ENCODE data around the gene ZNF287.
"Not testable (repeated sequence)": the region's sequence is repeated elsewhere in the genome, so short reads cannot be mapped to it uniquely, and the experiment has no call there.

ZNF287 gene

GRCh38 chr17:16568541-16569357, at the start of gene ZNF287:
ZNF287 (minus strand) TSS chr17:16569204; CDS start chr17:16567731, 1,473 bp downstream.
- peak; percentile 69 for DNase-seq

- DNase-seq, result no peak
These were observed 48.6 kb upstream of the ZNF287 start for GRCh38 chr17:16617481-16618060.

DNA sequence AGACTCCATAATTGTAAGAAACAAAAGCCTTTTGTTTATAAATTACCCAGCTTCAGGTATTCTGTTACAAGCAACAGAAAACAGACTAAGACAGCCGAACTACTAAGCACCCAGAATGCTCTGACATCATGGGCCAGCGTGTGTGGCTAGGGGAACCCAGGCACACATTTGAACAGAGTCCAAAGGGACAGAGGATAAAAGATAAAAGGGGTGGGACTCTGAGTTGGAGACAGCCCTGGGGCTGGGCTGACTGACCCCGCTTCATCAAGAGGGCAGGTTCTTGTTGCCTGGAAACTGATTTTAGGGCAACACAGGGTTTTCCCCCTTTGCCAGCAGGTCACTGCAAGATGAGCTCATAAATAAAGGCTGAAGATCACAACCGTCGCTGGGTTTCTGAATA, 30.5 kb upstream of the ZNF287 start:
- DNase-seq, result no peak

DNA sequence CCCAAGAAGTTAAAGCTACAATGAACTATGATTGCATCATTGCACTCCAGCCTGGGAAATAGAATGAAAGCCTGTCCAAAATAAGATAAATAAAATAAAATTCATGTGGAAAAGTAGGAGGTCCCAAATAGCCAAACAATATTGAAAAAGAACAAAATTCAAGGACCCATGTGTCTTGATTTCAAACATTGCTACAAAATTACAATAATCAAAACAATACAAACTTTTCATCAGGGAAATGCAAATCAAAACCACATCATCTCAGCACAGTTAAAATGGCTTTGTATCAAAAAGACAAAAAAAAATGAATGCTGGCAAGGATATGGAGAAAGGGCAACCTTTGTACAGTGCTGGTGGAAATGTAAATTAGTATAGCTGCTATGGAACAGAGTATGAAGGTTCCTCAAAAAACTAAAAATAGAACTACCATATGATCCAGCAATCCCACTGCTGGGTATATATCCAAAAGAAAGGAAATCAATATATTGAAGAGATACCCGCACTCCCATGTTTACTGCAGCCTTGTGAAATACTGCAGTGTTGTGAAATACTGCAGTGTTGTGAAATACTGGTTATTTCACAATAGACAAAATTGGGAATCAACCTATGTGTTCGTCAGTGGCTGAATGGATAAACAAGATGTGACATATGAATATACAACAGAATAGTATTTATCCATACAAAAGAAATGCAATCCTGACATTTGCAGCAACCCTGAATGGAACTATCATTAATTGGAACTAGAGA, 24.5 kb upstream of the ZNF287 start:
- DNase-seq, result no peak

- DNase-seq, result peak; percentile 35
These were observed 20.3 kb upstream of the ZNF287 start for GRCh38 chr17:16589097-16589969.

DNA sequence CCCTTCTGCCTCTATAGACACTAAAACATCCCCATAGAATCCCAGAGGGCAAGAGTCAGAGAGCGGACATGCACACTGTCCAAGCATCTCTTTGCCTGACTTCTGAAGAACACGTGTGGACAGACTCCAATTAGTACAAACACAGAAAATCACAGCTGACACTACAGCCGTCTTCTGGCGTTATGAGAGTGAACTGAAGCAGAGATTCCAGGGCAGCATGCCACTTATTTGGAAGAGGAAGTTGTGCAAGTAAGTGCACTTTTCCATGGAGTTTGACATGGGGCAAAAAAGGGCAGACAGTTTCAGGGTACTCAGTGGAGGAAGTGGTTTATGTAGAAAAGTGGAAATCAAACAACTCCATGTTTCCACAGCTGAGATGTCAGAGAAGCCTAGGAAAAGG, 16.8 kb upstream of the ZNF287 start:
- no peak for DNase-seq

- DNase-seq, result peak; percentile 55
These were observed 15.4 kb upstream of the ZNF287 start for GRCh38 chr17:16584273-16584995.

GRCh38 chr17:16583781-16584180, 14.8 kb upstream of the ZNF287 start:
- DNase-seq, result no peak

DNA sequence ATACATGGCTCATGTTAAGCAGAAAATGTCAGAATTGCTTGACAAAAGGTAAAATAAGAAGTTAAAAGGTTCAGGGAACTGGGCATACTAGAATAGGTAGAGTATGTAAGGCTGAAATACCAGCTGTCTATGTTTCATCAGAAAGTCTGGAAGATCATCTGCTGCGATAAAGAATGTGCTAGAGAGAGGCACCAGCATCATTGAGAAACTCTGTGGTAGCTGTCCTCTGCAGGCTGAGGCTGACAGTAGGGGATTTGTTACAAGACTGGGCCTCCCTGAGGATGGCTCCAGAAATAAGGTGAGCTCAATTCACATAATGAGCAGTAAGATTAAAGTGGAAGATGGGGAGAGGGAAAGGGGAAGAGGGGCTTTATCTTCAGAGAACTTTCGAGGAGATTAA, 4.5 kb upstream of the ZNF287 start:
- no peak for DNase-seq

DNA sequence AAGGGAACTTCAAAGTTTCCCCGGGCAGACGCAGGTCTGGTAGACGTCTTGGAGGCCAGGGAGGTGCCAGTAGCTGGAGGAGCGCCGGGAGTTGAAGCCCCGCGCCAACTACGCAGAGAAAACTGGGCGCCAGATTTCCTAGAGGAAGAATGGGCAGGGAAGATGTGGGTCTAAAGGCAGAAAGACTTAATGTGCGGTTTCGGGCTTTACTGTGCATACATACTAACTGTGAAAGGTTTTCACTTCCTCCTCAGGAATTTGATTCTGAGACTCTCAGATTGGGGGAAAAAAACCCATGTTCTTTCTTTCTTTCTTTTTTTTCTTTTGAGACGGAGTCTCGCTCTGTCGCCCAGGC, 331 bp upstream of the ZNF287 start:
- DNase-seq, result no peak

- no peak for DNase-seq
These were observed 16.4 kb downstream of the ZNF287 start for GRCh38 chr17:16552637-16553045.

DNA sequence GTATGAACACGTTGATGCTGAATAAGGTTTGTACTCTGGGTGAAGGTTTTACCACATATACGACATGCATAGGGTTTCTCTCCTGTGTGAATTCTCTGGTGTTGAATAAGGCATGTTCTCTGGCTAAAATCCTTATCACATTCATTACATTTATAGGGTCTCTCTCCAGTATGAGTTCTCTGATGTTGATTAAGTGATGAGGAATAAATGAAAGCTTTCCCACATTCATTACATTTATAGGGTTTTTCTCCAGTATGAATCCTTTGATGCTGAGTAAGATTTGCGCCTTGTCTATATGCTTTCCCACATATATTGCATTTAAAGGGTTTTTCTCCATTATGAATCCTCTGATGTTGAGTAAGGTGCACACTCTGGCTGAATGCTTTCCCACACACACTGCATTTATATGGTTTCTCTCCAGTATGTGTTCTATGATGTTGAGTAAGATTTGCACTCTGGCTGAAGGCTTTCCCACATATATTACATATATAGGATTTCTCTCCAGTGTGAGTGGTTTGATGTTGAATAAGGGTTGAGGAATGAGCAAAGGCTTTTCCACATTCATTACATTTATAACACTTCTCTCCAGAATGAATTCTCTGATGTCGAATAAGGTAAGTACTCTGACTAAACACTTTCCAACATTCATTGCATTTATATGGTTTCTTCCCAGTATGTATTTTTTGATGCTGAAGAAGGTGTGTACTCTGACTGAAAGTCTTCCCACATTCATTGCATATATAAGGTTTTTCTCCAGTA, 16.9 kb downstream of the ZNF287 start:
- no peak for DNase-seq

DNA sequence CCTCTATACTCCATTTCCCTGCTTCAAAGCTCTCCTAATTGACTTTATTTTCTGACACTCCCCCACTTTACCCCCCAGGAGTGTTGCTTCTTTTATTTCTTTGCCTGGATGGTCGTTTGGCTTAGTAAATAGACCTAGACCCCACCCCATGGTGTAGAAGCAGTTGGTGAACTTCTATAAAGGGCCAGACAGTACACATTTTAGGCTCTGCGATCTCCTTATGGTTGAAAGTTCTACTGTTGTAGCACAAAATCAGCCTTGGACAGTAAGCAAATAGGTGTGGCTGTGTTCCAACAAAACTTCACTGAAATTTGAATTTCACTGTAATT, 31.9 kb downstream of the ZNF287 start:
- no peak for DNase-seq

- no peak for DNase-seq
These were observed 34.8 kb downstream of the ZNF287 start for GRCh38 chr17:16534236-16534635.

- no peak for DNase-seq
These were observed 39.1 kb downstream of the ZNF287 start for GRCh38 chr17:16529906-16530305.

DNA sequence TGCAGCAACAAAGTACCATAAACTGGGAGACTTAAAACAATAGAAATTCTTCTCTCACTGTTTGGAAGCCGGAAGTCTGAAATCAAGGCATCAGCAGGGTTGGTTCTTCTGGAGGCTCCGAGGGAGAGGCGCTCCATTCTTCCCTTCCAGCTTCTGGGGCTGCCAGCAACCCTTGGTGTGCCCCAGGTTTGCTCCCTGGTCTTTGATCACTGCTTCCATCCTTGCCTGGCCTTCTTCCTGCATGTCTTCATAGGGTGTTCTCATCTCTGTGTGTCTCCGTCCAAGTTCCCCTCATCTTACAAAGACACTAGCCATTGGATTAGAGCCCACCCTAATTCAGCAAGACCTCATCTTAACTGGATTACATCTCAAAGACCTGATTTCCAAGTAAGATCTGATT, 41.7 kb downstream of the ZNF287 start:
- no peak for DNase-seq

DNA sequence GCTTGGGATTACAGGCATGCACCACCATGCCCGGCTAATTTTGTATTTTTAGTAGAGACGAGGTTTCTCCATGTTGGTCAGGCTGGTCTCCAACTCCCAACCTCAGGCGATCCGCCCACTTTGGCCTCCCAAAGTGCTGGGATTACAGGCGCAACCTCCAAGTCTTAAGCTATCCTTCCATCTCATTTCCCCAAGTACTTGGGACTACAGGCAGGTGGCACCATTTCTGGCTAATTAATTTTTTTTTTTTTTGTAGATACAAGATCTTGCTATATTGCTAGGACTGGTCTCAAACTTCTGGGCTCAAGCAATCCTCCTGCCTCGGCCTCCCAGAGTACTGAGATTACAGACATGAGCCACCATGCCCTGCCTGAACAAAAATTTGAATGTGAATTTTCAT, 43.4 kb downstream of the ZNF287 start:
- DNase-seq, result not testable (repeated sequence)

- peak; percentile 36 for DNase-seq
These were observed 47.8 kb downstream of the ZNF287 start for GRCh38 chr17:16521070-16521727.

- no peak for DNase-seq
These were observed 50.0 kb downstream of the ZNF287 start for GRCh38 chr17:16519021-16519420.

GRCh38 chr17:16517477-16517876, 51.5 kb downstream of the ZNF287 start:
- no peak for DNase-seq

DNA sequence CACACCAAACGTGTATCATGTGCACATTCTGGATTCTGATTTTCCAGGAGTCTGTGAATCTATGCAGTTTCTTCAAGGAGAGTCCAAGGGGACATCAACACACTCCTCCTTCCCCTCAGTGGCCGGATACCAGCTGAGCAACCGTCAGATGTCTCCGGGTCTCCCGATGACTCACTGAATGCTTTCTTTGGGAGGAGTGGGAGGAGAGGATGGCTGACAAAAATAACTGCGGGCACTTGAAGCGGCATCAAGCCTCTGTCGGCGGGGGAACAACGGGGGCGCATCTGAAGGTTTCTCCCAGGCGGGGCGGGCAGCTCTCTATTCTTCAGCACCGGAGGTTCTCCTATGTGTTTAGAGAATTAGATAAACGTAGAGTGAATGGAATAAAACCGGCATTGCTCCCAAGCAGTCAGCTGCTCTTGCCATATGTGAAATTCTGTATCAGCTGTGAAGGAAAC, 52.4 kb downstream of the ZNF287 start:
- DNase-seq, result no peak

All from NCI-H2029 (cell line).